CD4-positive, alpha-beta T cell (primary cell): ENCODE data around the gene PTCD1. TPM values are rescaled to one million over a fixed set of nuclear protein-coding genes. Genes with fewer than 3 reads are reported as not detected.
"Not testable (repeated sequence)": the region's sequence is repeated elsewhere in the genome, so short reads cannot be mapped to it uniquely, and the experiment has no call there.

Experiments
- ATAC-seq: fragments of 200-7000 bp; cut with Tn5 transposase; one replicate; pipeline ENCODE4 v1.10.0; 2022; ENCODE audit warnings: mild to moderate bottlenecking; ENCODE audit not compliant: poor library complexity
- CTCF ChIA-PET: fragments of 350-600 bp; sonication (Branson Sonifier 250); formaldehyde crosslinking; loops from one replicate; lab custom pipeline; 2021; ENCODE audit warnings: antibody characterized with exemption, inconsistent platforms; lab: Charles Lee
- POLR2A ChIA-PET: fragments of 350-600 bp; sonication (Branson Sonifier 250); formaldehyde crosslinking; loops from one replicate; lab custom pipeline; 2021; ENCODE audit warnings: antibody characterized with exemption, inconsistent platforms; lab: Charles Lee
- DNase-seq, 14 experiments: peaks; one replicate each; pipeline ENCODE4 v3.0.0-alpha.2; 2013 to 2020; ENCODE audit warnings: mixed read lengths in 2 of 14
- H3K27ac ChIP-seq, 2 donors: one replicate each; pipeline versions ENCODE4 v1.5.1 to v1.7.0; 2013; ENCODE audit warnings: low read length in 2 of 2, low read depth in 1 of 2, mild to moderate bottlenecking in 1 of 2
- H3K27me3 ChIP-seq, 2 experiments: 1 replicate in 1 of 2; 2 replicates in 1 of 2; pipeline versions ENCODE4 v1.6.1 to v1.7.0; 2013; ENCODE audit warnings: low read length in 2 of 2, control low read depth in 1 of 2, mild to moderate bottlenecking in 1 of 2, moderate library complexity in 1 of 2; ENCODE audit not compliant: insufficient read depth in 2 of 2, control insufficient read depth in 1 of 2
- H3K36me3 ChIP-seq: one replicate; pipeline ENCODE4 v1.6.1; 2013; ENCODE audit warnings: low read length, control low read depth; ENCODE audit not compliant: insufficient read depth
- H3K4me1 ChIP-seq: one replicate; pipeline ENCODE4 v1.6.1; 2013; ENCODE audit warnings: low read length, control low read depth; ENCODE audit not compliant: insufficient read depth
- H3K4me3 ChIP-seq: one replicate; pipeline ENCODE4 v1.5.1; 2013; ENCODE audit warnings: mild to moderate bottlenecking, low read length, moderate library complexity
- H3K9me3 ChIP-seq, 2 experiments: 1 replicate in 1 of 2; 2 replicates in 1 of 2; pipeline versions ENCODE4 v1.6.1 to v1.7.0; 2013; ENCODE audit warnings: low read length in 2 of 2, mild to moderate bottlenecking in 2 of 2, control low read depth in 1 of 2, moderate library complexity in 1 of 2; ENCODE audit not compliant: control insufficient read depth in 1 of 2, insufficient read depth in 1 of 2
- H3K27ac Mint-ChIP-seq: one replicate; pipeline ENCODE4 v1.8.0; 2020; ENCODE audit warnings: mixed read lengths
- H3K27me3 Mint-ChIP-seq: one replicate; pipeline ENCODE4 v1.8.0; 2021; ENCODE audit warnings: mixed read lengths
- H3K36me3 Mint-ChIP-seq: one replicate; pipeline ENCODE4 v1.8.0; 2021; ENCODE audit warnings: low read depth, mixed read lengths
- H3K4me1 Mint-ChIP-seq: one replicate; pipeline ENCODE4 v1.8.0; 2021; ENCODE audit warnings: low read depth, mixed read lengths
- H3K4me3 Mint-ChIP-seq: one replicate; pipeline ENCODE4 v1.8.0; 2020; ENCODE audit warnings: mild to moderate bottlenecking, mixed read lengths
- H3K9me3 Mint-ChIP-seq: one replicate; pipeline ENCODE4 v1.8.0; 2020; ENCODE audit warnings: mixed read lengths
- intact Hi-C, 2 experiments: fragments of 100-400 bp; cut with DNase I in 1 of 2; cut with micrococcal nuclease in 1 of 2; formaldehyde crosslinking; loops; one replicate each; pipeline versions ENCODE4 v1.15.1 to v1.9.0; 2023 to 2025; cut with DNase I, micrococcal nuclease
- total RNA-seq, 174 experiments: library from RNA in 2 of 174; stranded (reverse) in 2 of 174; gene quantifications; one replicate each; pipeline ENCODE4 v1.2.3 and lab custom pipeline; 2021 to 2026
- TF ChIP-seq, protein P1 (sequence below): fragments of 200-600 bp; IDR thresholded peaks from one replicate; pipeline ENCODE4 v1.8.0; 2022; ENCODE audit warnings: antibody characterized with exemption, mild to moderate bottlenecking

PTCD1 gene
- total RNA-seq, 2 experiments from 2014 or later = 4.8 to 5.3 TPM

DNA sequence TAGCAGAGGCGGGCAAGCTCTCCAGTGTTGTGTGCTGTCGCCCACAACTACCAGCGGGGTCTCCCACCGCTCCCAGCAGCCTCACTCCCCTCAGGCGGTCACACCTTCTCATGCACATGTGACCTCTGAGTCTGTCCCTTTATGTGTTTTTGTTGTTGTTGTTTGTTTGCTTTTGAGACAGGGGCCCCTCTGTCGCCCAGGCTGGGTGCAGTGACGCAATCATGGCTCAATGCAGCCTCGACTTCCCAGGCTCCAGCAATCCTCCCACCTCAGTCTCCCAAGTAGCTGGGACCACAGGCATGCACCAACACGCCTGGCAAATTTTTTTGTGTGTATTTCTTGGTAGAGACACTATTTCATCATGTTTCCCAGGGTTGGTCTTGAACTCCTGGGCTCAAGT, 1.6 kb upstream of the PTCD1 start:
- ATAC-seq (no peak), DNase-seq (no peak)
- H3K4me1 Mint-ChIP-seq = peaks cover 31% of the 10 kb centered on the region
- ChIA-PET CTCF (no interaction called here), POLR2A (interaction anchor here (2.8 kb wide), 1 partner anchor 32 kb away, joined by 22 read pairs; the partner anchor contains the start of genes BUD31 and PDAP1)
- intact Hi-C loops = no loop called here
- H3K36me3 Mint-ChIP-seq = peaks cover 32% of the 10 kb centered on the region
- Histone ChIP-seq H3K4me1 (peaks cover 30% of the 10 kb centered on the region), H3K4me3 (no peak overlapping the region), H3K27me3 (no peaks in the 10 kb centered on the region), H3K36me3 (peaks cover 20% of the 10 kb centered on the region), H3K9me3 (no peaks in the 10 kb centered on the region), H3K27ac (no peak overlapping the region)
- peak overlapping the region; percentile 83 for H3K27ac Mint-ChIP-seq
- peak overlapping the region; percentile 99 for H3K4me3 Mint-ChIP-seq
- no peaks in the 10 kb centered on the region for H3K27me3 Mint-ChIP-seq
- H3K9me3 Mint-ChIP-seq = no peaks in the 10 kb centered on the region
- TF ChIP-seq, protein P1, sequence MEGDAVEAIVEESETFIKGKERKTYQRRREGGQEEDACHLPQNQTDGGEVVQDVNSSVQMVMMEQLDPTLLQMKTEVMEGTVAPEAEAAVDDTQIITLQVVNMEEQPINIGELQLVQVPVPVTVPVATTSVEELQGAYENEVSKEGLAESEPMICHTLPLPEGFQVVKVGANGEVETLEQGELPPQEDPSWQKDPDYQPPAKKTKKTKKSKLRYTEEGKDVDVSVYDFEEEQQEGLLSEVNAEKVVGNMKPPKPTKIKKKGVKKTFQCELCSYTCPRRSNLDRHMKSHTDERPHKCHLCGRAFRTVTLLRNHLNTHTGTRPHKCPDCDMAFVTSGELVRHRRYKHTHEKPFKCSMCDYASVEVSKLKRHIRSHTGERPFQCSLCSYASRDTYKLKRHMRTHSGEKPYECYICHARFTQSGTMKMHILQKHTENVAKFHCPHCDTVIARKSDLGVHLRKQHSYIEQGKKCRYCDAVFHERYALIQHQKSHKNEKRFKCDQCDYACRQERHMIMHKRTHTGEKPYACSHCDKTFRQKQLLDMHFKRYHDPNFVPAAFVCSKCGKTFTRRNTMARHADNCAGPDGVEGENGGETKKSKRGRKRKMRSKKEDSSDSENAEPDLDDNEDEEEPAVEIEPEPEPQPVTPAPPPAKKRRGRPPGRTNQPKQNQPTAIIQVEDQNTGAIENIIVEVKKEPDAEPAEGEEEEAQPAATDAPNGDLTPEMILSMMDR = no peak

DNA sequence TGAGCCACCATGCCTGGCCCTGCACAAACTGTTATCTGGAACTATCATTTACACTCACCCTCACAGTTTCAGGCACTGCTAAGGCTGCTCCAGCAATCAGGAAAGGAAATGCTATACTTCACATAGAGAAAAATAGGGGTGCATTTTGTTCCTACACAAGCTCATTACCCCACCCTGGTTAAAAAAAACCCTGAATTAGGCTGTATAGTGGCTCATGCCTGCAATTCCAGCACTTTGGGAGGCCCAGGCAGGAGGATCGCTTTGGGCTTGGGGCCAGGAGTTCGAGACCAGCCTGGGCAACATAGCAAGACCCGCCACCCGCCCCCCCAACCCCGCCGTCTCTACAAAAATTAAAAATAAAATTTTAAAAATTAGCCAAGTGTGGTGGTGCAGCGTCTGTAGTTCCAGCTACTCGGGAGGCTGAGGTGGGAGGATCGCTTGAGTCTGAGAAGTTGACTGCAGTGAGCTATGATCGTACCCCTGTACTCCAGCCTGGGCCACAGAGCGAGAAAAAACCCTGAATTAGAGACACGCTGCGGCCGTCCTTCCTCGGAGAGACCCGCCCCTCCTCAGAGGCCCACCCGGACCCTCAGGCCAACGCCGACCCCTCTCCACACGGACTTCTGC, 539 bp downstream of the PTCD1 start:
- no peaks in the 10 kb centered on the region for H3K27me3 ChIP-seq
- POLR2A ChIA-PET = interaction anchor here (0.6 to 2.8 kb wide), 7 partner anchors 11 to 1174 kb away, joined by 3 to 22 read pairs (median 4); partner anchors contain the start of genes BUD31, MOSPD3, PDAP1 and ZKSCAN5
- DNase-seq = peak in 1 of 14 experiments; percentile 7
- TF ChIP-seq, protein P1 = no peak
- H3K4me3 Mint-ChIP-seq = peak overlapping the region; percentile 99
- H3K4me1 Mint-ChIP-seq = peaks cover 31% of the 10 kb centered on the region
- no peaks in the 10 kb centered on the region for H3K9me3 ChIP-seq
- peaks cover 15% of the 10 kb centered on the region for H3K36me3 ChIP-seq
- ATAC-seq = peak; percentile 27
- peak overlapping the region; percentile 83 for H3K27ac Mint-ChIP-seq
- peaks cover 30% of the 10 kb centered on the region for H3K4me1 ChIP-seq
- H3K4me3 ChIP-seq = peak overlapping the region; percentile 78
- CTCF ChIA-PET = no interaction called here
- H3K9me3 Mint-ChIP-seq = no peaks in the 10 kb centered on the region
- H3K27me3 Mint-ChIP-seq = no peaks in the 10 kb centered on the region
- intact Hi-C loops = loop anchor here (1.0 to 10.0 kb wide), 5 partner anchors 23 to 547 kb away; no protein-coding TSS in a partner anchor
- peaks cover 27% of the 10 kb centered on the region for H3K36me3 Mint-ChIP-seq
- peak overlapping the region; percentile 69 to 80 for H3K27ac ChIP-seq

DNA sequence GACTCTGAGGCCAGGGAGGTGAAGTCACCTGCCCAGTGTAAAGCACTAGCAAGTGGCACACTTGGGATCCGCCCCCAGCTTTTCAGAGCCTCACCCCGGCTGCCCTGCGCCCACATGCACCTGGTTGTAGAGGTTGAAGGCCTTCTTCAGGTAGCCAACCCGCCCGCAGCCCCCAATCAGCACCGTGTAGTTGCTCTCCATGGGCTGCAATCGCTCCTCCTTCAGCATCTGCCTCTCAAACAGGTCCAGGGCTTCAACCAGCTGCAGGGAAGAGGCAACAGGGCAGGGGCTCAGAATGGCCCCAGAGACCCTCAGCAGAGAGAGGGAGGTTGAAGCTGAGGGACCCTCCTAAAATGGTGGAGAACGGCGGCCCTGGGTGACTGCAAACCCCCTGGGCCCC, 5.4 kb downstream of the PTCD1 start:
- Histone ChIP-seq H3K4me3 (no peak overlapping the region), H3K9me3 (no peaks in the 10 kb centered on the region), H3K4me1 (peaks cover 17% of the 10 kb centered on the region), H3K27ac (no peak overlapping the region), H3K36me3 (peaks cover 32% of the 10 kb centered on the region), H3K27me3 (no peaks in the 10 kb centered on the region)
- intact Hi-C loops = loop anchor here in 1 of 2 experiments (10.0 kb wide), 1 partner anchor 552 kb away; no protein-coding TSS in a partner anchor
- TF ChIP-seq, protein P1 = no peak
- Mint-ChIP-seq H3K4me1 (peaks cover 11% of the 10 kb centered on the region), H3K36me3 (peaks cover 37% of the 10 kb centered on the region), H3K9me3 (no peaks in the 10 kb centered on the region), H3K27ac (no peak overlapping the region), H3K27me3 (no peaks in the 10 kb centered on the region), H3K4me3 (no peak overlapping the region)
- ATAC-seq (no peak), DNase-seq (no peak)
- POLR2A ChIA-PET = no interaction called here
- CTCF ChIA-PET = no interaction called here

- intact Hi-C loops = loop anchor here in 1 of 2 experiments (10.0 kb wide), 1 partner anchor 553 kb away; no protein-coding TSS in a partner anchor
- peaks cover 32% of the 10 kb centered on the region for H3K36me3 ChIP-seq
- H3K9me3 ChIP-seq, H3K4me1 Mint-ChIP-seq, H3K27ac ChIP-seq, H3K27me3 Mint-ChIP-seq, H3K9me3 Mint-ChIP-seq, ATAC-seq, H3K4me3 Mint-ChIP-seq, H3K4me1 ChIP-seq, CTCF ChIA-PET, H3K27me3 ChIP-seq, DNase-seq, POLR2A ChIA-PET, H3K27ac Mint-ChIP-seq, H3K4me3 ChIP-seq: not testable (repeated sequence)
- H3K36me3 Mint-ChIP-seq = peaks cover 42% of the 10 kb centered on the region
These were observed 6.7 kb downstream of the PTCD1 start for GRCh38 chr7:99431756-99432540.
